GM23248 (cell line): ENCODE measurements around the gene AGXT2. TPM values are rescaled to one million over a fixed set of nuclear protein-coding genes. Genes with fewer than 3 reads are reported as not detected.

Experiments
- DNase-seq: peaks from one replicate; pipeline ENCODE4 v3.0.0-alpha.2; 2015
- H2AFZ ChIP-seq: fragments of 200-600 bp; sonication (generic); 2 replicates; pipeline ENCODE4 v1.6.1; 2016; ENCODE audit warnings: antibody characterized with exemption
- H3F3A ChIP-seq: fragments of 200-600 bp; sonication (generic); 2 replicates; pipeline ENCODE4 v1.6.1; 2016; ENCODE audit warnings: mild to moderate bottlenecking, antibody characterized with exemption, mixed run types; ENCODE audit not compliant: insufficient read depth
- H3K27ac ChIP-seq: fragments of 200-600 bp; sonication (generic); 2 replicates; pipeline ENCODE4 v1.5.1; 2016; ENCODE audit warnings: mild to moderate bottlenecking
- H3K27me3 ChIP-seq: fragments of 200-600 bp; sonication (generic); replicated peaks from 2 replicates; pipeline ENCODE4 v1.6.1; 2016; ENCODE audit warnings: mild to moderate bottlenecking; ENCODE audit not compliant: insufficient read depth
- H3K36me3 ChIP-seq: fragments of 200-600 bp; sonication (generic); 2 replicates; pipeline ENCODE4 v1.6.1; 2016; ENCODE audit warnings: low read depth, mild to moderate bottlenecking
- H3K4me1 ChIP-seq: fragments of 200-600 bp; sonication (generic); 2 replicates; pipeline ENCODE4 v1.6.1; 2016; ENCODE audit warnings: mild to moderate bottlenecking; ENCODE audit not compliant: insufficient read depth
- H3K4me2 ChIP-seq: fragments of 200-600 bp; sonication (generic); one replicate; pipeline ENCODE4 v1.6.1; 2016; ENCODE audit warnings: mild to moderate bottlenecking; ENCODE audit not compliant: unreplicated experiment
- H3K4me3 ChIP-seq: fragments of 200-600 bp; sonication (generic); 2 replicates; pipeline ENCODE4 v1.5.1; 2016; ENCODE audit warnings: mild to moderate bottlenecking
- H3K79me2 ChIP-seq: fragments of 200-600 bp; sonication (generic); 2 replicates; pipeline ENCODE4 v1.6.1; 2016; ENCODE audit warnings: mild to moderate bottlenecking; ENCODE audit not compliant: insufficient read depth
- H3K9ac ChIP-seq: fragments of 200-600 bp; sonication (generic); 2 replicates; pipeline ENCODE4 v1.6.1; 2016; ENCODE audit warnings: mild to moderate bottlenecking
- H3K9me2 ChIP-seq: fragments of 200-600 bp; sonication (generic); 2 replicates; pipeline ENCODE4 v1.6.1; 2016; ENCODE audit warnings: mixed run types, mild to moderate bottlenecking, moderate library complexity; ENCODE audit not compliant: insufficient read depth
- H3K9me3 ChIP-seq: fragments of 200-600 bp; sonication (generic); one replicate; pipeline ENCODE4 v1.6.1; 2017; ENCODE audit warnings: low read depth
- H4K20me1 ChIP-seq: fragments of 200-600 bp; sonication (generic); 2 replicates; pipeline ENCODE4 v1.6.0; 2016; ENCODE audit not compliant: insufficient read depth
- EZH2 ChIP-seq: fragments of 200-600 bp; sonication (generic); IDR thresholded peaks from 2 replicates; pipeline ENCODE4 v1.6.1; 2018; ENCODE audit warnings: antibody characterized with exemption, mild to moderate bottlenecking; ENCODE audit not compliant: insufficient read depth, poor library complexity, severe bottlenecking
- EZH2phosphoT487 ChIP-seq: fragments of 200-600 bp; sonication (generic); IDR thresholded peaks from 2 replicates; pipeline ENCODE4 v1.6.1; 2018; ENCODE audit warnings: antibody characterized with exemption, moderate library complexity, mild to moderate bottlenecking, low read depth; ENCODE audit not compliant: insufficient read depth
- WGBS, 2 experiments: methylation state at CpG; one replicate each; pipeline ENCODE4 v1.1.6; 2015 to 2017; ENCODE audit warnings: low lambda C conversion rate in 2 of 2, low coverage in 1 of 2; ENCODE audit errors: missing lambda C conversion rate in 2 of 2; 5-methylcytosine and 5-hydroxymethylcytosine counted together
- in situ Hi-C: fragments of 300-500 bp; cut with MboI; formaldehyde crosslinking; loops from 2 replicates; pipeline ENCODE4 v1.15.0; 2020
- polyA plus RNA-seq: library from polyadenylated mRNA; unstranded; fragments of >200 nt; fragmentation: Nextera tagmentation; extraction: Ambion mirVana; gene quantifications from 2 replicates; pipeline ENCODE4 v1.2.1, GENCODE V29; 2016
- total RNA-seq: library from RNA; depleted of rRNA; stranded (reverse); fragments of >200 nt; shearing (Covaris generic); gene quantifications from 2 replicates; pipeline ENCODE4 v1.2.3, GENCODE V29; 2014

Gene AGXT2
- total and polyA plus RNA-seq, 2 experiments from 2014 or later = not detected

GRCh38 chr5:35056686-35057085 is 8.9 kb upstream of the AGXT2 start:
- Histone ChIP-seq H3K27me3 (no peaks in the 10 kb centered on the region), H4K20me1 (no peaks in the 10 kb centered on the region), H3K9ac (no peak overlapping the region), H2AFZ (no peak overlapping the region), H3K36me3 (no peaks in the 10 kb centered on the region), H3K4me2 (no peak overlapping the region), H3K27ac (no peak overlapping the region), H3K9me3 (no peaks in the 10 kb centered on the region), H3F3A (peaks cover 15% of the 10 kb centered on the region; the same call in 1 of the 2 replicates), H3K4me1 (peaks cover 38% of the 10 kb centered on the region), H3K4me3 (no peak overlapping the region), H3K79me2 (no peaks in the 10 kb centered on the region), H3K9me2 (no peaks in the 10 kb centered on the region)
- 50 to 63% methylated on average over 2 of the region's 2 CpGs for WGBS, 2 experiments
- peak; percentile 17 for DNase-seq
- in situ Hi-C loops = no loop called here
- TF ChIP-seq EZH2 (no peak), EZH2phosphoT487 (no peak)

- Histone ChIP-seq H3K27ac (no peak overlapping the region), H3K36me3 (no peaks in the 10 kb centered on the region), H2AFZ (no peak overlapping the region), H4K20me1 (no peaks in the 10 kb centered on the region), H3K4me1 (peaks cover 32% of the 10 kb centered on the region), H3K79me2 (no peaks in the 10 kb centered on the region), H3K27me3 (no peaks in the 10 kb centered on the region), H3K9me2 (no peaks in the 10 kb centered on the region), H3K4me2 (no peak overlapping the region), H3K9ac (no peak overlapping the region), H3K9me3 (no peaks in the 10 kb centered on the region), H3K4me3 (no peak overlapping the region), H3F3A (peaks cover 15% of the 10 kb centered on the region; the same call in 1 of the 2 replicates)
- WGBS, 2 experiments = 71 to 77% methylated on average over 4 of the region's 4 CpGs
- in situ Hi-C loops = no loop called here
- no peak for DNase-seq
- TF ChIP-seq EZH2 = no peak
- TF ChIP-seq EZH2phosphoT487 = no peak
These were observed 5.1 kb upstream of the AGXT2 start for GRCh38 chr5:35052838-35053237.

GRCh38 chr5:35050541-35051126 is 2.9 kb upstream of the AGXT2 start:
- no peak overlapping the region for H3K27ac ChIP-seq
- no peaks in the 10 kb centered on the region for H3K9me2 ChIP-seq
- no peaks in the 10 kb centered on the region for H3K27me3 ChIP-seq
- H2AFZ ChIP-seq = no peak overlapping the region
- TF ChIP-seq EZH2phosphoT487 = no peak
- no peak for TF ChIP-seq EZH2
- no peak overlapping the region for H3K4me2 ChIP-seq
- no peaks in the 10 kb centered on the region for H3K79me2 ChIP-seq
- H3F3A ChIP-seq = peaks cover 26% of the 10 kb centered on the region
- in situ Hi-C loops = no loop called here
- 89 to 97% methylated on average over 3 of the region's 3 CpGs for WGBS, 2 experiments
- H3K9ac ChIP-seq = no peak overlapping the region
- no peaks in the 10 kb centered on the region for H4K20me1 ChIP-seq
- H3K36me3 ChIP-seq = no peaks in the 10 kb centered on the region
- no peaks in the 10 kb centered on the region for H3K9me3 ChIP-seq
- H3K4me3 ChIP-seq = no peak overlapping the region
- peaks cover 39% of the 10 kb centered on the region for H3K4me1 ChIP-seq
- no peak for DNase-seq

- H2AFZ ChIP-seq = no peak overlapping the region
- peaks cover 22% of the 10 kb centered on the region for H3K4me1 ChIP-seq
- no peaks in the 10 kb centered on the region for H3K79me2 ChIP-seq
- no peaks in the 10 kb centered on the region for H3K27me3 ChIP-seq
- H3F3A ChIP-seq = peaks cover 12% of the 10 kb centered on the region
- no peak for DNase-seq
- in situ Hi-C loops = no loop called here
- H3K4me3 ChIP-seq = no peak overlapping the region
- no peak overlapping the region for H3K4me2 ChIP-seq
- no peaks in the 10 kb centered on the region for H3K9me2 ChIP-seq
- H3K9ac ChIP-seq = no peak overlapping the region
- WGBS, 2 experiments = 95 to 100% methylated on average over 1 of the region's 1 CpG
- TF ChIP-seq EZH2 (no peak), EZH2phosphoT487 (no peak)
- H3K27ac ChIP-seq = no peak overlapping the region
- H3K9me3 ChIP-seq = no peaks in the 10 kb centered on the region
- H3K36me3 ChIP-seq = no peaks in the 10 kb centered on the region
- H4K20me1 ChIP-seq = no peaks in the 10 kb centered on the region
These were observed 1.2 kb upstream of the AGXT2 start for GRCh38 chr5:35048910-35049309.

GRCh38 chr5:35046774-35047173 is 975 bp downstream of the AGXT2 start:
- Histone ChIP-seq H2AFZ (no peak overlapping the region), H3K9me3 (no peaks in the 10 kb centered on the region), H3F3A (peaks cover 15% of the 10 kb centered on the region), H3K4me2 (peak overlapping the region; percentile 41), H3K9ac (no peak overlapping the region), H4K20me1 (no peaks in the 10 kb centered on the region), H3K4me3 (no peak overlapping the region), H3K9me2 (no peaks in the 10 kb centered on the region), H3K27me3 (no peaks in the 10 kb centered on the region), H3K4me1 (peaks cover 19% of the 10 kb centered on the region), H3K79me2 (no peaks in the 10 kb centered on the region), H3K36me3 (no peaks in the 10 kb centered on the region), H3K27ac (peak overlapping the region; percentile 82)
- TF ChIP-seq EZH2 (no peak), EZH2phosphoT487 (0 out of 2 replicates have a peak, but pooled peaks have one; percentile 36)
- in situ Hi-C loops = no loop called here
- WGBS, 2 experiments = 20 to 28% methylated on average over 4 of the region's 4 CpGs
- DNase-seq = peak; percentile 97
